Mesenteric fat pad (tissue), 1 donor: ENCODE data around the gene HEATR5A. TPM values are rescaled to one million over a fixed set of nuclear protein-coding genes. Genes with fewer than 3 reads are reported as not detected.

Experiments used
- DNase-seq: peaks from one replicate; pipeline ENCODE4 v3.0.0-alpha.2; 2020; ENCODE audit warnings: low spot score
- total RNA-seq: library from RNA; stranded (reverse); fragmentation: NEBNext Ultra II Directional; extraction: Animal tissue kit (Norgen Biotek cat#: 25700); gene quantifications from one replicate; pipeline ENCODE4 v1.2.1, GENCODE V29; 2021
- donor health status: DM: yes; HTN: yes; CAD: no.

The HEATR5A gene
- total RNA-seq, 1 donor from 2014 or later, result 56.7 TPM

GRCh38 chr14:31428011-31428410, 7.7 kb upstream of the HEATR5A start:
- DNase-seq, result no peak

GRCh38 chr14:31426663-31427062, 6.3 kb upstream of the HEATR5A start:
- no peak for DNase-seq

- DNase-seq, result no peak
These were observed 5.6 kb upstream of the HEATR5A start for GRCh38 chr14:31425905-31426304.

GRCh38 chr14:31421200-31421599, 850 bp upstream of the HEATR5A start:
- no peak for DNase-seq

GRCh38 chr14:31419967-31420318, 407 bp downstream of the HEATR5A start:
- DNase-seq, result peak; percentile 93

GRCh38 chr14:31419179-31419966, 977 bp downstream of the HEATR5A start:
- DNase-seq, result no peak

- DNase-seq, result no peak
These were observed 1.9 kb downstream of the HEATR5A start for GRCh38 chr14:31418440-31418839.

- DNase-seq, result no peak
These were observed 6.0 kb downstream of the HEATR5A start for GRCh38 chr14:31414190-31414833.

- DNase-seq, result no peak
These were observed 9.1 kb downstream of the HEATR5A start for GRCh38 chr14:31411218-31411727.

- DNase-seq, result no peak
These were observed 10.2 kb downstream of the HEATR5A start for GRCh38 chr14:31410048-31410650.

GRCh38 chr14:31408421-31408820, 11.9 kb downstream of the HEATR5A start:
- DNase-seq, result no peak

GRCh38 chr14:31405599-31406232, 14.6 kb downstream of the HEATR5A start:
- DNase-seq, result no peak

- DNase-seq, result no peak
These were observed 15.2 kb downstream of the HEATR5A start for GRCh38 chr14:31405106-31405505.

GRCh38 chr14:31403707-31404106, 16.6 kb downstream of the HEATR5A start:
- DNase-seq, result no peak

- DNase-seq, result no peak
These were observed 17.4 kb downstream of the HEATR5A start for GRCh38 chr14:31402764-31403439.

GRCh38 chr14:31401369-31401932, 18.9 kb downstream of the HEATR5A start:
- no peak for DNase-seq

GRCh38 chr14:31400031-31400638, 20.2 kb downstream of the HEATR5A start:
- no peak for DNase-seq

GRCh38 chr14:31395572-31396205, 24.7 kb downstream of the HEATR5A start:
- DNase-seq, result no peak

- DNase-seq, result no peak
These were observed 25.2 kb downstream of the HEATR5A start for GRCh38 chr14:31395119-31395518.

- no peak for DNase-seq
These were observed 28.3 kb downstream of the HEATR5A start for GRCh38 chr14:31391977-31392503.
